ENCODE results near the gene PHF5A. TPM values are rescaled to one million over a fixed set of nuclear protein-coding genes. Genes with fewer than 3 reads are reported as not detected.

The PHF5A gene
- total RNA-seq, 1 donor from 2014 or later = 54.6 TPM

GRCh38 chr22:41448189-41448808 lies 20.2 kb downstream of the PHF5A start:
- DNase-seq (ENCODE audit: low spot score) = peak; percentile 87
- Mint-ChIP-seq H3K9me3 (ENCODE audit: unreplicated experiment) (no peaks in the 10 kb centered on the region), H3K27me3 (ENCODE audit: unreplicated experiment) (peaks cover 29% of the 10 kb centered on the region), H3K4me1 (ENCODE audit: unreplicated experiment) (peaks cover 28% of the 10 kb centered on the region), H3K4me3 (ENCODE audit: unreplicated experiment) (peak overlapping the region; percentile 95), H3K36me3 (ENCODE audit: low read depth, unreplicated experiment) (peaks cover 11% of the 10 kb centered on the region), H3K27ac (ENCODE audit: unreplicated experiment) (peak overlapping the region; percentile 86)
- no peak for TF ChIP-seq CTCF (IDR thresholded peaks at IDR 0.05; ENCODE audit: unreplicated experiment)

GRCh38 chr22:41447435-41448188 lies 20.9 kb downstream of the PHF5A start:
- Mint-ChIP-seq H3K4me1 (ENCODE audit: unreplicated experiment) (peaks cover 30% of the 10 kb centered on the region), H3K4me3 (ENCODE audit: unreplicated experiment) (peak overlapping the region; percentile 98), H3K36me3 (ENCODE audit: low read depth, unreplicated experiment) (peaks cover 11% of the 10 kb centered on the region), H3K27ac (ENCODE audit: unreplicated experiment) (peak overlapping the region; percentile 90), H3K27me3 (ENCODE audit: unreplicated experiment) (peaks cover 29% of the 10 kb centered on the region), H3K9me3 (ENCODE audit: unreplicated experiment) (no peaks in the 10 kb centered on the region)
- TF ChIP-seq CTCF (IDR thresholded peaks at IDR 0.05; ENCODE audit: unreplicated experiment) = no peak
- DNase-seq (ENCODE audit: low spot score) = peak; percentile 73

DNA sequence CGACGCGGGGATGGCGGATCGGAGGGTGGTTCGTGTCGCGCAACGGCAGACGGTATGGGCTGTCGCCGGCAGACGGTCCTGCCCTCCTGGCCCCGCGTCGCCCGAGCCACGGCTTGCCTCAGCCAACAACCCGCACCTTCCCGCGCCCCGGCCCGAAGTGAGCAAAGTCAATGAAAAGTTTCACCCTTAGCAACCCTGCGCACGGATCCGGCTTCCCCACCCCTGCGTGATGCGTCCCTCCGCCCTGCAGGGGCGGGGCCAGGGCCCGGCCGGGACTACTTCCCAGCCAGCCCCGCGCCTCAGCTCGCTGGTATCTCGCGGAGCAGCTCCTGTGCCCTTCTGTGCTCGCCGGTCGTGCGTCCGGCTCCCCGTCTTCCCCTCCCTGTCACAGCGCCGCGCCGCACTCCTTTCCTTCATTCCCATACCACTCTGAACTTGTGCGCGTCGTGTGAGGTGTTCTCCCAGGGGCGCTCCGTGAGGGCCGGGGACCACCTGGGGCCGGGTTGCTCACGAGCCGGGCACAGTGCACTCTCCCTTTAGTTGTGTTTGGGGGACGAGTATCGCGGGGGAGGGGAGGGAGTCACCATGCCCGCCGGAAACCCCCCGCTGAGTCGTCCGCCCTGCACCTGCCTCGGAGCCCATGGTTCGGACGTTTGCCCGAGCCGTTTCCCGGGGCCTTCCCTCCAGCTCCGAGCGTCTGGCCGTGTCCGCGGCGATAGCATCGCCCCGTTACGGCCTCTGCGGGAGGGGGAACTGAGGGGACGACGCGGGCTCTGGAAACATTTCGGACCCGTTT lies 21.7 kb downstream of the PHF5A start, which contains the start of gene TOB2:
TSS of gene TOB2 (minus strand) at position 163 of the 796 bp plus-strand sequence. CDS start 9,456 bp downstream, outside the sequence.
- Mint-ChIP-seq H3K4me1 (ENCODE audit: unreplicated experiment) (peaks cover 30% of the 10 kb centered on the region), H3K27ac (ENCODE audit: unreplicated experiment) (peak within 1 kb of the TSS; percentile 90), H3K27me3 (ENCODE audit: unreplicated experiment) (peaks cover 26% of the 10 kb centered on the region), H3K9me3 (ENCODE audit: unreplicated experiment) (no peaks in the 10 kb centered on the region), H3K36me3 (ENCODE audit: low read depth, unreplicated experiment) (peaks cover 11% of the 10 kb centered on the region), H3K4me3 (ENCODE audit: unreplicated experiment) (peak within 1 kb of the TSS; percentile 98)
- peak; percentile 95 for DNase-seq (ENCODE audit: low spot score)
- no peak for TF ChIP-seq CTCF (IDR thresholded peaks at IDR 0.05; ENCODE audit: unreplicated experiment)

- Mint-ChIP-seq H3K27me3 (ENCODE audit: unreplicated experiment) (peaks cover 26% of the 10 kb centered on the region), H3K27ac (ENCODE audit: unreplicated experiment) (peak overlapping the region; percentile 85), H3K4me3 (ENCODE audit: unreplicated experiment) (peak overlapping the region; percentile 98), H3K4me1 (ENCODE audit: unreplicated experiment) (peaks cover 30% of the 10 kb centered on the region), H3K36me3 (ENCODE audit: low read depth, unreplicated experiment) (peaks cover 11% of the 10 kb centered on the region), H3K9me3 (ENCODE audit: unreplicated experiment) (no peaks in the 10 kb centered on the region)
- DNase-seq (ENCODE audit: low spot score) = peak; percentile 27
- TF ChIP-seq CTCF (IDR thresholded peaks at IDR 0.05; ENCODE audit: unreplicated experiment) = no peak
Measured at GRCh38 chr22:41446057-41446501, 22.4 kb downstream of the PHF5A start.

Data from endothelial cell (in vitro differentiated cells).